Activated naive CD8-positive, alpha-beta T cell treated with anti-CD3 and anti-CD28 coated beads, Interleukin-2, amount 10 ng/mL, durations not matched to agents 7 days and 5 days (primary cell): ENCODE results near the gene ZNF197. TPM values are rescaled to one million over a fixed set of nuclear protein-coding genes. Genes with fewer than 3 reads are reported as not detected.
A peak's percentile ranks its signal among the peaks of the same experiment; 100 is the strongest.
"Not testable (repeated sequence)": the region's sequence is repeated elsewhere in the genome, so short reads cannot be mapped to it uniquely, and the experiment has no call there.

ENCODE experiments used
- ATAC-seq: fragments of 150-1000 bp; cut with Tn5 transposase; one replicate; pipeline ENCODE4 v1.10.0; 2021; ENCODE audit warnings: low read depth, moderate library complexity
- POLR2A ChIA-PET: fragments of 350-600 bp; sonication (Branson Sonifier 250); formaldehyde crosslinking; loops from one replicate; lab custom pipeline; 2021; ENCODE audit warnings: antibody characterized with exemption; lab: Charles Lee
- DNase-seq: peaks from one replicate; pipeline ENCODE4 v3.0.0; 2021
- H3K27ac Mint-ChIP-seq: one replicate; pipeline ENCODE4 v1.8.0; 2022; ENCODE audit warnings: mild to moderate bottlenecking, mixed read lengths
- H3K27me3 Mint-ChIP-seq: one replicate; pipeline ENCODE4 v1.8.0; 2022; ENCODE audit warnings: mild to moderate bottlenecking, moderate library complexity, mixed read lengths
- H3K36me3 Mint-ChIP-seq: one replicate; pipeline ENCODE4 v1.8.0; 2021; ENCODE audit warnings: mild to moderate bottlenecking, mixed read lengths
- H3K4me1 Mint-ChIP-seq: one replicate; pipeline ENCODE4 v1.8.0; 2021; ENCODE audit warnings: mixed read lengths
- H3K4me3 Mint-ChIP-seq: one replicate; pipeline ENCODE4 v1.8.0; 2022; ENCODE audit warnings: mild to moderate bottlenecking, moderate library complexity, mixed read lengths
- H3K9me3 Mint-ChIP-seq: one replicate; pipeline ENCODE4 v1.8.0; 2021; ENCODE audit warnings: mixed read lengths
- total RNA-seq, 2 experiments: library from RNA; stranded (reverse); gene quantifications; one replicate each; pipeline ENCODE4 v1.2.3, GENCODE V29; 2021

Gene ZNF197
- total RNA-seq, 2 experiments from 2014 or later, result 18.4 to 19.2 TPM

DNA sequence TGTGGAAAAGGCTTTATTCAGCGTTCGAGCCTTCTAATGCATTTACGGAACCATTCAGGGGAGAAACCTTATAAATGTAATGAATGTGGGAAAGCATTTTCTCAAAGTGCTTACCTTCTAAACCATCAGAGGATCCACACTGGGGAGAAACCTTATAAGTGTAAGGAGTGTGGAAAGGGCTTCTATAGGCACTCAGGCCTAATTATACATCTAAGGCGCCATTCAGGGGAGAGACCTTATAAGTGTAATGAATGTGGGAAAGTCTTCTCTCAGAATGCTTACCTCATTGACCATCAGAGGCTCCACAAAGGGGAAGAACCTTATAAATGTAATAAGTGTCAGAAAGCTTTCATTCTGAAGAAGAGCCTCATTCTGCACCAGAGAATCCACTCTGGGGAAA, 17.5 kb downstream of the ZNF197 start:
- no peak overlapping the region for H3K27ac Mint-ChIP-seq
- H3K9me3 Mint-ChIP-seq, result peaks cover 43% of the 10 kb centered on the region
- POLR2A ChIA-PET, result no interaction called here
- no peaks in the 10 kb centered on the region for H3K4me1 Mint-ChIP-seq
- H3K27me3 Mint-ChIP-seq, result no peaks in the 10 kb centered on the region
- DNase-seq, result no peak
- peaks cover 72% of the 10 kb centered on the region for H3K36me3 Mint-ChIP-seq
- ATAC-seq, result no peak
- no peak overlapping the region for H3K4me3 Mint-ChIP-seq

- Mint-ChIP-seq H3K36me3 (peaks cover 68% of the 10 kb centered on the region), H3K9me3 (peaks cover 40% of the 10 kb centered on the region), H3K27ac (no peak overlapping the region), H3K4me1 (peaks cover 6% of the 10 kb centered on the region), H3K27me3 (no peaks in the 10 kb centered on the region), H3K4me3 (no peak overlapping the region)
- ATAC-seq (no peak), DNase-seq (no peak)
- POLR2A ChIA-PET, result no interaction called here
Measured at GRCh38 chr3:44643024-44643423, 18.2 kb downstream of the ZNF197 start.

DNA sequence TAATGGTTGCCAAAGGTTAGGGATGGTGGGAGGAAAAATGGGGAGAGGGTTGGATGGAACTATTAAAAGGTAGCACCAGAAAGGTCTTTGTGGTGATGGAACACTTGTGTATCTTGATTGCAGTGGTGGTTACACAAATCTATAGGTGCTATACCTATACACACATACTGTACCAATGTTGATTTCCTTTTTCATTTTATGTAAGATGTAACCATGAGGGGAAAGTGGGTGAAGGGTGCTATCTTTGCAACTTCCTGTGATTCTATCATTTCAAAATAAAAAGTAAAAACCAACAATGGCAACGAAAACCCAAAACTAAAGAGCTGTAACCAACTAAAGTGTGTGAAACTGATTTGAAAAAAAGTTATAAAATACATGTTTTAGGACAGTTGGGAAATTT, 22.9 kb downstream of the ZNF197 start:
- Mint-ChIP-seq H3K4me3 (peak overlapping the region; percentile 88), H3K36me3 (peaks cover 50% of the 10 kb centered on the region), H3K27ac (peak overlapping the region; percentile 3), H3K9me3 (peaks cover 21% of the 10 kb centered on the region), H3K27me3 (no peaks in the 10 kb centered on the region), H3K4me1 (peaks cover 9% of the 10 kb centered on the region)
- ATAC-seq (no peak), DNase-seq (no peak)
- POLR2A ChIA-PET, result interaction anchor here (1.1 kb wide), 1 partner anchor 22 kb away, joined by 4 read pairs; no protein-coding TSS in a partner anchor

GRCh38 chr3:44648564-44649229, 23.9 kb downstream of the ZNF197 start, which contains the start of gene ZNF35:
TSS of gene ZNF35 (plus strand) at chr3:44648732. CDS start at chr3:44651068, 2,336 bp downstream.
- peak within 1 kb of the TSS; percentile 67 for H3K27ac Mint-ChIP-seq
- peaks cover 46% of the 10 kb centered on the region for H3K36me3 Mint-ChIP-seq
- POLR2A ChIA-PET, result interaction anchor here (1.0 to 1.1 kb wide), 2 partner anchors 23 to 138 kb away, joined by 3 to 4 read pairs; no protein-coding TSS in a partner anchor
- H3K4me3 Mint-ChIP-seq, result peak within 1 kb of the TSS; percentile 88
- H3K9me3 Mint-ChIP-seq, result peaks cover 14% of the 10 kb centered on the region
- peaks cover 9% of the 10 kb centered on the region for H3K4me1 Mint-ChIP-seq
- DNase-seq, result peak; percentile 53
- ATAC-seq, result peak; percentile 73
- H3K27me3 Mint-ChIP-seq, result no peaks in the 10 kb centered on the region

- H3K4me1 Mint-ChIP-seq, result peaks cover 9% of the 10 kb centered on the region
- H3K4me3 Mint-ChIP-seq, result no peak overlapping the region
Measured at GRCh38 chr3:44649709-44650108, 24.9 kb downstream of the ZNF197 start.

DNA sequence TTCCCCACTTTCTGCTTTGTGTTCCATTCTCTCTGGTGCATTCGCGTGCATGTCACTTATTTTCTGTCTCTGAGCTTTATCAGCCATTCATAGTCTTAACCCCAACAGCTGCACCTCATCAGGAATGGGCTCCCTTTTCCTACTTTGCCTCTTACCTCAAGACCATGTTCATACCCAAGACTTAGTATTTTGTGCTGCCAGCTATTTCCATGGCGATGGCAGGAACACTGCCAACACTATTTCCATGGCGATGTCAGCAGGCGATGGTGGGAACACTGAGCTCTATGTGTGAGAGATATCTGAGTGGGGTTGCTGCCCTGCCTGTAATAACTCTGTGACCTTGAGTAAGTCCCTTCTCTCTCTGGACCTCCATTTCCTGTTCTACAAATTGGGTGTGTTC, 29.2 kb downstream of the ZNF197 start:
- DNase-seq, result no peak
- no peak for ATAC-seq
- peaks cover 64% of the 10 kb centered on the region for H3K36me3 Mint-ChIP-seq
- no peak overlapping the region for H3K27ac Mint-ChIP-seq
- POLR2A ChIA-PET, result no interaction called here
- H3K27me3 Mint-ChIP-seq, result no peaks in the 10 kb centered on the region
- H3K9me3 Mint-ChIP-seq, result peaks cover 35% of the 10 kb centered on the region
- H3K4me3 Mint-ChIP-seq, result no peak overlapping the region
- peaks cover 2% of the 10 kb centered on the region for H3K4me1 Mint-ChIP-seq

More at GRCh38 chr3:44649709-44650108, 24.9 kb downstream of the ZNF197 start:
- POLR2A ChIA-PET, result no interaction called here
- Mint-ChIP-seq H3K27ac (no peak overlapping the region), H3K36me3 (peaks cover 49% of the 10 kb centered on the region), H3K9me3 (peaks cover 19% of the 10 kb centered on the region), H3K27me3 (no peaks in the 10 kb centered on the region)
- DNase-seq (no peak), ATAC-seq (no peak)

DNA sequence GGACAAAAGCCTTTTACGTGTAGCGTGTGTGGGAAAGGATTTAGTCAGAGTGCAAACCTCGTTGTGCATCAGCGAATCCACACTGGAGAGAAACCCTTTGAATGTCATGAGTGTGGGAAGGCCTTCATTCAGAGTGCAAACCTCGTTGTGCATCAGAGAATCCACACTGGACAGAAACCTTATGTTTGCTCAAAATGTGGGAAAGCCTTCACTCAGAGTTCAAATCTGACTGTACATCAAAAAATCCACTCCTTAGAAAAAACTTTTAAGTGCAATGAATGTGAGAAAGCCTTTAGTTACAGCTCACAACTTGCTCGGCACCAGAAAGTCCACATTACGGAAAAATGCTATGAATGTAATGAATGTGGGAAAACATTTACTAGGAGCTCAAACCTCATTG, 34.2 kb downstream of the ZNF197 start:
- DNase-seq (no peak), ATAC-seq (no peak)
- no peaks in the 10 kb centered on the region for H3K4me1 Mint-ChIP-seq
- POLR2A ChIA-PET, result interaction anchor here (0.5 kb wide), 1 partner anchor 33 kb away, joined by 3 read pairs; no protein-coding TSS in a partner anchor
- H3K36me3 Mint-ChIP-seq, result peaks cover 63% of the 10 kb centered on the region
- H3K27me3 Mint-ChIP-seq, result no peaks in the 10 kb centered on the region
- no peak overlapping the region for H3K4me3 Mint-ChIP-seq
- peaks cover 53% of the 10 kb centered on the region for H3K9me3 Mint-ChIP-seq
- no peak overlapping the region for H3K27ac Mint-ChIP-seq

DNA sequence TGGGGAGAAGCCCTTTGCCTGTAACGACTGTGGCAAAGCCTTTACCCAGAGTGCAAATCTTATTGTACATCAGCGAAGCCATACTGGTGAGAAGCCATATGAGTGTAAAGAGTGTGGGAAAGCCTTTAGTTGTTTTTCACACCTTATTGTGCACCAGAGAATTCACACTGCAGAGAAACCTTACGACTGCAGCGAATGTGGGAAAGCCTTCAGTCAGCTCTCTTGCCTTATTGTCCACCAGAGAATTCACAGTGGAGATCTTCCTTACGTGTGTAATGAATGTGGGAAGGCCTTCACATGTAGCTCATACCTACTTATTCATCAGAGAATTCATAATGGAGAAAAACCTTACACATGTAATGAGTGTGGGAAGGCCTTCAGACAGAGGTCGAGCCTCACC, 34.6 kb downstream of the ZNF197 start:
- ATAC-seq, result no peak
- Mint-ChIP-seq H3K36me3 (peaks cover 60% of the 10 kb centered on the region), H3K4me3 (no peak overlapping the region), H3K9me3 (peaks cover 54% of the 10 kb centered on the region), H3K27me3 (no peaks in the 10 kb centered on the region), H3K4me1 (no peaks in the 10 kb centered on the region), H3K27ac (no peak overlapping the region)
- no peak for DNase-seq
- POLR2A ChIA-PET, result interaction anchor here (0.5 kb wide), 1 partner anchor 34 kb away, joined by 3 read pairs; no protein-coding TSS in a partner anchor

DNA sequence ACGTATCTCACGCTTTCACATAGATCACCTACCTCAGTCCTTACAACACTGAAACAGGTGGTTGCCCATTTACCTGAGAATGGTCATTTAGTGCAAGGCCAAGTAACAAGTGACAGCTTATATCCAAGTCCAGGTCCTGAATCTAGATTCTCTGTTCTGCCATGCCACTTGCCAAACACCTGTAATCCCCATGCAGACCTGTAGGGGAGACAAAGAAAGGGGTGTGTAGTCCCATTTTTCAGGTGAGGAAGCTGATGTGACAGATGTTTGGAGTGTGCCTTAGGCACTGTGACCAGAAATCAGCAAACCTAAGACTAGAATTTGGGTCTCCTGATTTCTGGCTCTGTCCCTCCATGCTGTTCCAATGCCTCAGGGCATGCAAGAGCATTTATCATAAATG, 36.4 kb downstream of the ZNF197 start:
- POLR2A ChIA-PET, result no interaction called here
- no peaks in the 10 kb centered on the region for H3K27me3 Mint-ChIP-seq

DNA sequence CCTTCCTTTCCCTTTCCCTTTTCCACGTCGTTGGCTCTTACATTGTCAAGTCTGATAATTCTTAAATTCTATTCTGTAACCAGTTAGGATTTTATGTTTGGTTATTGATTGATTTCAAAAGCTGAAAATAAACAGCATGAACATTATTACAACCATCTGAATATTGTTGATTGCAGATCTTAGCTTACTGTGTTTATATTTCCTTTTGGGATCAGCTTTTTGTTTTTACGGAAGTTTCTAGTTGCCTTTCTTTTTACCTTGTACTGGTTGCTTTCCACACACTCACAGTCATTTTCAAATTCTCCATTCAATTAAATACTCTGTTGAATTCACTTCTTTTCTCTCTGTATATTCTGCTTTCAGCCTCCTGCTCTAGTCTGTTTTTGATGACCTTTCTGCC, 40.3 kb downstream of the ZNF197 start:
- Mint-ChIP-seq H3K27ac (no peak overlapping the region), H3K9me3 (peaks cover 34% of the 10 kb centered on the region), H3K4me3 (no peak overlapping the region), H3K4me1 (no peaks in the 10 kb centered on the region), H3K36me3 (peaks cover 24% of the 10 kb centered on the region), H3K27me3 (no peaks in the 10 kb centered on the region)
- DNase-seq (no peak), ATAC-seq (no peak)
- POLR2A ChIA-PET, result no interaction called here

More for the DNA sequence above, 36.4 kb downstream of the ZNF197 start:
- peaks cover 54% of the 10 kb centered on the region for H3K9me3 Mint-ChIP-seq
- H3K36me3 Mint-ChIP-seq, result peaks cover 59% of the 10 kb centered on the region
- H3K27ac Mint-ChIP-seq, result no peak overlapping the region
- ATAC-seq (no peak), DNase-seq (no peak)
- no peaks in the 10 kb centered on the region for H3K4me1 Mint-ChIP-seq
- no peak overlapping the region for H3K4me3 Mint-ChIP-seq

GRCh38 chr3:44666346-44666745, 41.5 kb downstream of the ZNF197 start:
- Mint-ChIP-seq H3K4me3 (no peak overlapping the region), H3K36me3 (peaks cover 18% of the 10 kb centered on the region), H3K4me1 (no peaks in the 10 kb centered on the region), H3K9me3 (peaks cover 27% of the 10 kb centered on the region), H3K27me3 (no peaks in the 10 kb centered on the region), H3K27ac (no peak overlapping the region)
- POLR2A ChIA-PET, result no interaction called here
- DNase-seq (no peak), ATAC-seq (no peak)

DNA sequence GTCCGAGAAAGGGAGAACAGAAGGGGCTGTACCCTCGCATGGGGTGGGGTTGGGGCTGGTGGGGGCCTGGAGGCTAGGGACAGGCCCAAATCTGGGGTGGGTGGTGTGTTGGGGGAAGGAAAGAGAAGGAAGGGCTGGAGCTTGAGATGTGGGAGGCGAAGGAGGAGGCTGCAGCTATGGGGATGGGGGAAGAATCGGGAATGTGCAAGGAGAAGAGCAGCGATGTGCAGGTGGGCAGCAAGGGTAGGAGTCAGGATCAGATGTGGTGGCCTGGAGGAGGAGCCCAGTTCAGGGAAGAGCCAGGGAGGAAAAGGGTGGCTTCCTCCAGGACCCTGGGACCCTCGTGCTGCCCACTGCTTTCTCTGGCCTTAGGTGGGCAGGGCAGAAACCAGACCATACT, 44.9 kb downstream of the ZNF197 start:
- no peaks in the 10 kb centered on the region for H3K4me1 Mint-ChIP-seq
- no peak overlapping the region for H3K27ac Mint-ChIP-seq
- ATAC-seq (no peak), DNase-seq (no peak)
- POLR2A ChIA-PET, result no interaction called here
- peaks cover 3% of the 10 kb centered on the region for H3K36me3 Mint-ChIP-seq
- no peaks in the 10 kb centered on the region for H3K27me3 Mint-ChIP-seq
- H3K9me3 Mint-ChIP-seq, result peaks cover 18% of the 10 kb centered on the region
- no peak overlapping the region for H3K4me3 Mint-ChIP-seq

GRCh38 chr3:44673466-44673865, 48.6 kb downstream of the ZNF197 start:
- POLR2A ChIA-PET, DNase-seq, H3K36me3 Mint-ChIP-seq, H3K4me3 Mint-ChIP-seq, H3K27me3 Mint-ChIP-seq, H3K27ac Mint-ChIP-seq, ATAC-seq, H3K4me1 Mint-ChIP-seq: not testable (repeated sequence)
- H3K9me3 Mint-ChIP-seq, result peaks cover 18% of the 10 kb centered on the region

DNA sequence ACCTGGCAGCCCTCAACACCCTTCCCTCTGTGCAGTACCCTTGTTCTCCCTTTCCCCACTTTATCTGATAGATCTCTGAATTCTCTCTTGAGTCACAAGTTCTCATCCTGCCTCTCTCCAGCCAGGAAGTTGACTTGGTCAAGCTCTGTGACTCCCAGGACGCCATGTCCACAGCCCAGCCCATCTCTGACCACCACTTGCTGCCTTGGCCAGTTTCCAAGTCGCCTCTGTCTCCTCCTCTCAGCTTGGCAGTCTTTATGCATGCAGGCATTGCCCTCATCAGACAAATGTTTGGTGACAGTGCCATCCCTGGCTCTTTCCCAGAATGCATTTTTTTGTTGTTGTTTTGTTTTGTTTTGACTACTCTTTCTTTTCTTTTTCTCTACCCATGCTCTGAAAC, 49.4 kb downstream of the ZNF197 start:
- H3K4me1 Mint-ChIP-seq, result no peaks in the 10 kb centered on the region
- DNase-seq (no peak), ATAC-seq (no peak)
- no peak overlapping the region for H3K4me3 Mint-ChIP-seq
- POLR2A ChIA-PET, result no interaction called here
- H3K9me3 Mint-ChIP-seq, result peaks cover 16% of the 10 kb centered on the region
- no peaks in the 10 kb centered on the region for H3K36me3 Mint-ChIP-seq
- H3K27me3 Mint-ChIP-seq, result no peaks in the 10 kb centered on the region
- H3K27ac Mint-ChIP-seq, result no peak overlapping the region
